SKM-1 treated with dmso at 0.1 percent for 144 hours (cell line): ENCODE results near the gene NTM.

Experiments
- DNase-seq: peaks from one replicate; lab custom pipeline; 2025; ENCODE audit not compliant: unreplicated experiment; lab: John Stamatoyannopoulos, UW

NTM gene

GRCh38 chr11:131977231-131977630, 606.8 kb downstream of the NTM start:
- no peak for DNase-seq

DNA sequence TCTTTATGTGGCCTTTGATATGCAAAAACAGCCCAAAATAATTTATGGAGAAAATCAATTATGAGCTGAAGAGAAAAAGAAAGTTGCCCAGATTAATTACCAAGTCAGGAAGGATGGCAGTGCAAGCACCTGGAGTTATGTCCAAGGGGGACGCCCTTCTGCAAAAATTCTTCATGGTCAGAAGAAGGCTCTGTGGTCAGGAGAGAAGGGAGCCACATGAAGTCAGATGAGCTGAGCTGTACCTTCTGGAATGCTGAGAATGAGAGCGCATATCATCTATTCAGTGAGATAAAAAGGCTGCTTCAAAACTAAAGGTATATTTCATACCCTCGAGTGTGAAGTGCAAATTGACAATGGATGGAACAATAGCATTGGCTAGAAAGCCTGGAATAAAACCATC, 607.4 kb downstream of the NTM start:
- no peak for DNase-seq

DNA sequence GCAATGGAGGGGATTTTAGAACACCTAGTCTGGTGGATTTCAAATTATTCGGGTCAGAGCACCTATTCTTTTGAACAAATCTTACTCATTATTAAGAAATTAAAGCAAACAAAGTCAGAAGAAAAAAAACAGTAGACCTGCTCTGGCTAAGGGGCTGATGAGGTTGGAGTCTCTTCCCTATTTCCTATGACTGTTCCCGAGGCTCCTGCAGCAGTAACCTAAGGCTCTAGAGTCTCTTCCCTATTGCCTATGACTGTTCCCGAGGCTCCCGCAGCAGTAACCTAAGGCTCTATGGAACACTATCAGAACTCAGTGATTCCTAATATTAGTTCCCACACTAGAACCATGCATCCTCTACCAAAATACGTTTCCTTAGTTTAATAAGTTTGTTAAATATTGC, 607.9 kb downstream of the NTM start:
- no peak for DNase-seq

- no peak for DNase-seq
These were observed 608.9 kb downstream of the NTM start for GRCh38 chr11:131979364-131979763.

DNA sequence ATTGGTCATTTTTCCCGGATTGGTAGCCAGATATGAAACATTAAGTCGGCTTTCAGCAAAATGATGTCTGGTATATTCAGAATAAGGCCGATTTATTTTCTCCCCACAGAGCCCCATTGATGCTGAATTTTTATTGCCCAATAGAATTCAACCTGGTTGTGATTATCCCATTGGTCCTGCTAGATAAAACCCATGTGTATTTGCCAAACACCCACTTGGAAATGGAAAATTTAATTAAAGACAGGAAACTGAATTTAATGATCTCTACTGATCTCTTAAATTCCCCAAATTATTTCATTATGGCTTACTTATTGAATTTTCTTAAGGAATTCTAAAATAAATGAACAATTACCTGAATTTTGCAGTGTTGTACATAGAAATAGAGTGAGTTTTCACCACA, 609.8 kb downstream of the NTM start:
- DNase-seq: no peak

DNA sequence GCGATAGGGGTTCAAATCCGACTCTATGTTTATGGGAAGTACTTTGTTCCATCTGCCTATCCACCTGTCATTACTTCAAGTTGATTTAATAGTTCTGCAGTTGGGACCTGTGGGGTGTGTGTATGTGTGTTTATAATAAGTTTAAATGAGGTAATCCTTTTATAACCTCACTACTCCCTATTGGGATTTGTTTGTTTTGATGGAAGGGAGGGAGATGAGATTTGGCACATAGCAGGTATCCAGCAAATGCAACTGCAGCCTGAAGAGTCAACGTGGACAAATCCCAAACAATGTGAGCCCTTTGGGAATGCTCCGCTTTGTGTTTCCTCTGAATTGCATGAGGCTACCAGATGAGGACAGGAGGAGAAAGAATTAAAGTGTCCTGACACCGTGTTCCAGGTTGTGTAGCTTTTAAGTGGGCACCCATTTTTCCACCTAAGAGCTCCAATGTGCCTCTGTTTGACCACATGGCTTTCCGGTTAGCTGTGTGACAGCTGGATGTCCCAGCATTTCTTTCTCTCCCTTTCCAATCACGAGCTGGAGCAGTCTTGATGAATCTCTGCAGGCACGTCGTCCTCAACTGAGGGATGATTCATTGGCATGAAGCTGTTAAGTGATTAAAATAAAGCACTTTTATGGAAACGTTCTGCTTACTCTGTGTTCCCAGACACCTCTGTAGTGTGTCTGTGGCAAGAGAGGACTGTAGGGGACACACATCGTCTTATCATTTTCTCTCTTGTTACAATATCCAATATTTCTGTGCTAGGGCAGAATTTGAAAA, 610.7 kb downstream of the NTM start:
- no peak for DNase-seq

- DNase-seq: no peak
These were observed 611.7 kb downstream of the NTM start for GRCh38 chr11:131982154-131982553.

- no peak for DNase-seq
These were observed 615.5 kb downstream of the NTM start for GRCh38 chr11:131985846-131986301.

GRCh38 chr11:131987703-131988102, 617.3 kb downstream of the NTM start:
- DNase-seq: no peak

GRCh38 chr11:131991606-131992005, 621.2 kb downstream of the NTM start:
- DNase-seq: no peak

- no peak for DNase-seq
These were observed 622.8 kb downstream of the NTM start for GRCh38 chr11:131993246-131993645.

DNA sequence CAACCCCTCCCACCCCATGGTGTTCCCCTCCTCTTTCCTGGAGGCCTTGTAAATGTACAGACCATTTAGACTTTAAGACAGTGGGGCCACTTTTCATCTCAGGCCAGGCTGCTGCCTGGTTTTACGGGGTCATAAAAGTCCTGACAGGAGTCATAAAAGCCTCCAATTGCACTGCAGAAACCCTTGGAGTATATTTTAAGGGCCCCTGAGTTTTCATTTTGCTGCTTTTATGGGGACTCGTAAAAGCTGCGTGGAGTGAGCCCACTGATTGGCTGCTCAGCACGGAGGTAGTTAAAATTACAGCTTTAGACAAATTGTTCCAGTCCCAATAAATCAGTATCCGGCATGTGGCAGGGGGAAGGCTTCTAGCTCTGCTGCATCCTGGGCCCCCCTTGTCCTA, 627.6 kb downstream of the NTM start:
- no peak for DNase-seq

DNA sequence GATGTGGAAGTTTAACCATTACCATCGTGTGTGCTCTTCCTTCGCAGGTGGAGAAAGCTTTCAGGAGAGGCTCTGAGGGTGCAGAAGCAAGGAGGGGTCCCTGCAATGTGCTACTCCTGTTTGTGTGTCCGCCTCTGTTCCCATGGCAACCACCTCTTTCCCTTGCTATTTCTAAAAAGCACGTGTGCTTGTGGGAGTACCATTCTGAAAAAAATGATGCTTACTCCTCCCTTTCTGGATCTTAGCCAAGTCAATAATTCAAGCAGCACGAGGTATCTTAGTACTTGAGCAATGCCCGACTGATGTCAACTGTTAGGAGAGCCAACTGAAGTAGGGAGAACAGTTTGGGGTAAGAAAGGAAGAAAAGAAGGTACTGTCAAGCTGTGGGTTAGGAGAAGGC, 628.7 kb downstream of the NTM start:
- no peak for DNase-seq

GRCh38 chr11:131999955-132000354, 629.5 kb downstream of the NTM start:
- DNase-seq: no peak

DNA sequence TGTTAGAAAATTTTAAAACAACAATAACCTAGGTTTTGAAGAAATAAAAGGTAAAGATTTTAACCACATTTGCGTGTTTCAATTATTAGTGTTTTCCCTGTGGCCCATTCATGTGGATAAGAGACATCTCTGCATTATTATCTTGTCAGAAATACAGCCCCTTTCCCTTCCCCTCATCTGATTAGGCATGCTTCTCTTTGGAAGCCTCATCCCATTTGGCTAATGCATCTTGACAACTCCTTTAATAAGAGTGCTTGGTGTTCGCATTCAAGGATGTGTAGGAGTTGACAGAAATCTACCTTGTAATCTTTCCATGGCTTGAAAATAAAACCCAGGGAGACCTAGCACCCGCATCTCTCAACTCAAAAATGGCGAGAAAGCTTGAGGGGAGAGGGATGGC, 635.5 kb downstream of the NTM start:
- DNase-seq: no peak

GRCh38 chr11:132006884-132007580, 636.6 kb downstream of the NTM start:
- no peak for DNase-seq

DNA sequence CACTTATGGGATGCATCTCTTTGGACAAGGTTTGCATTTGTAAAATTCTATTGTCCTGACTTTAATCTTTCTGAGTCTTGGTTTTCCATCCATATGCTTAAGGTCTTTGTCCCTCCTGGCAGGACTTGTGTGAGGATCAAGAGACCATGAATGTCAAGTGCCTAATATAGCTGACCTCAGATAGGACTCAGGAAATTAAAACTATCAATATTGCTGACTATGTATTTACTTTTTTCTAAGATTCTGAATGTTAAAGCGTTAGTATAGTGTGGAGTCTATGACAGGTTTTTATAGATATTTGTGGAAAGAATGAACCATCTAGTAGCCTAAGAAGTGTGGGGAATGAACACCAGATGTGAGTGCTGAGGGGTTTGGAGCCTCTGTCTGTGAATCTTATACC, 637.8 kb downstream of the NTM start:
- no peak for DNase-seq

- no peak for DNase-seq
These were observed 638.5 kb downstream of the NTM start for GRCh38 chr11:132008872-132009271.

- no peak for DNase-seq
These were observed 649.6 kb downstream of the NTM start for GRCh38 chr11:132020001-132020400.

DNA sequence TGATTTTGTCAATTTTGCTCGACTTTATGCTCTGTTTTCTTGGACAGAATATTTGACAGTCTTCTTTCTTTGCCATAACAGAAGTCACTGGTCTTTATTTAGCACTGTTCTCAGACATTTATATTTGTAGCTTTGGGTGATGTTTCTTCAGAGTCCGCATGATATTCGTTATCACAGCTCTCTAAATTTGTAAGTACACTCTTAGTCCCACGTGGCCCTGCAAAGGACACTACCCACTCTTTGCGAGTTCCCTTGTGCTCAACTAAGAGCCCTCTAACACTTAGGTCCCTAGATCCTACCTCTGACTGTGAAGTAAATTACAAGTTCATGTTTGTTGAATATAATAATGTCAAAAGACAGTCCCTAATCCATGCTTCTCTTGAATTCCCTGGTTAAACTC, 651.9 kb downstream of the NTM start:
- DNase-seq: no peak

DNA sequence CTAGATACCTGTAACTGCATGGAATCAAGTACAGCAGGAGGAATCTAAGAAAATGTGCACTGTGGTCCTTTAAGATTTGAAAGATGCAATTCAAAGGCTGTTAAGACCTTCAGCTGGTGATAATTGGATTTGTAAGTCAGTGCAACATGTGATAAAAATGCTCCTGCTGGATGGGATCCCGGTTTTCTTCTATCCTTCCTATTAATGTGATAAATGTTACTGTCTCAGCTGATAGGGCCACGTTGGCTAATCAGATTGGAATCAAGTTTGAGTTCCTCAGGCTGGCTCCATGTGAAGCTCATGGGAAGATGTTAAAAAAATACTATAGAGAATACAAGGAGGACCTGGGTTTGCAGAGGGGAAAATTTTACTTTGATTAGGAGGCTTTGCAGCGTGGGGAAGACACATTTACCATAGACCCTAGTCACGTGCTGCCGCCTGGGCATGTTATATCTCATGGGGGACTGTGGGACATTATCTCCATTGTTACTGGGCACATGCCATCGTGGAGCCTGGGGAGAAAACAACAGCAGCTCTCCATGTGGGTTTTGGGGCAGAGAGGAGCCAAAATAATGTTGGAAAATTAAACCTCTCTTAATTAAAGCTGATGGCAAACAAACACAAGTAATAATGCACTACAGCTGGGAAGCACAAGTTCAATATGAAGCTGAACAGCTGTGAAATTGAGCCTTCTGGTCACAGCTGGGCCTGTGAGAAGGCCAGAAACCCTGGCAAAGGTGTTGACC, 652.5 kb downstream of the NTM start:
- no peak for DNase-seq
